SU-DHL-6 (cell line): Measurements from ENCODE around the gene DPEP2.

Source experiments
- H2AFZ ChIP-seq: fragments of 200-600 bp; sonication (generic); 2 replicates; pipeline ENCODE4 v1.6.1; 2014; ENCODE audit warnings: low read depth, mild to moderate bottlenecking, moderate library complexity, mixed read lengths, antibody characterized with exemption, low read length; ENCODE audit not compliant: severe bottlenecking
- H3F3A ChIP-seq: fragments of 200-600 bp; shearing (Covaris generic); 2 replicates; pipeline ENCODE4 v1.6.0; 2016; ENCODE audit warnings: antibody characterized with exemption, mild to moderate bottlenecking; ENCODE audit not compliant: insufficient read depth
- H3K27ac ChIP-seq: fragments of 200-600 bp; sonication (generic); 2 replicates; pipeline ENCODE4 v1.5.1; 2016; ENCODE audit warnings: low read depth, mild to moderate bottlenecking, low read length, moderate library complexity, mixed read lengths
- H3K27me3 ChIP-seq: fragments of 200-600 bp; sonication (generic), shearing (Covaris generic); 2 replicates; pipeline ENCODE4 v1.6.0; 2014; ENCODE audit warnings: mild to moderate bottlenecking, low read length
- H3K36me3 ChIP-seq: fragments of 200-600 bp; sonication (generic); 2 replicates; pipeline ENCODE4 v1.6.1; 2014; ENCODE audit warnings: mild to moderate bottlenecking, low read length, mixed read lengths
- H3K4me2 ChIP-seq: fragments of 300-600, 200-600 bp; shearing (Covaris generic), sonication (generic); 2 replicates; pipeline ENCODE4 v1.6.0; 2014; ENCODE audit warnings: low read length, low read depth, mild to moderate bottlenecking; ENCODE audit not compliant: poor library complexity, severe bottlenecking
- H3K4me3 ChIP-seq: fragments of 200-600 bp; sonication (generic); 2 replicates; pipeline ENCODE4 v1.5.1; 2014; ENCODE audit warnings: antibody characterized with exemption, low read length, mild to moderate bottlenecking, mixed read lengths; ENCODE audit not compliant: insufficient read depth, poor library complexity, severe bottlenecking
- H3K79me2 ChIP-seq: fragments of 200-600 bp; sonication (generic); 2 replicates; pipeline ENCODE4 v1.6.1; 2014; ENCODE audit warnings: mild to moderate bottlenecking, low read length, moderate library complexity; ENCODE audit not compliant: insufficient read depth
- H3K9ac ChIP-seq: fragments of 200-600 bp; sonication (generic); 2 replicates; pipeline ENCODE4 v1.7.0; 2014; ENCODE audit warnings: mild to moderate bottlenecking, low read length
- H3K9me2 ChIP-seq: fragments of 200-600 bp; sonication (generic); replicated peaks from 2 replicates; pipeline ENCODE4 v1.6.1; 2014; ENCODE audit warnings: low read length; ENCODE audit not compliant: insufficient read depth
- H3K9me3 ChIP-seq: fragments of 200-600 bp; sonication (generic); 2 replicates; pipeline ENCODE4 v1.6.1; 2014; ENCODE audit warnings: low read length, mixed read lengths; ENCODE audit not compliant: insufficient read depth
- H4K20me1 ChIP-seq: fragments of 200-600 bp; sonication (generic); 2 replicates; pipeline ENCODE4 v1.6.1; 2014; ENCODE audit warnings: low read depth, mild to moderate bottlenecking, antibody characterized with exemption, low read length, moderate library complexity, mixed read lengths
- CTCF ChIP-seq: fragments of 200-600 bp; sonication (generic); IDR thresholded peaks from one replicate; pipeline ENCODE4 v1.5.1; 2017; ENCODE audit warnings: antibody characterized with exemption, mild to moderate bottlenecking, low read length, moderate library complexity; ENCODE audit not compliant: insufficient read depth, poor library complexity, severe bottlenecking
- EZH2phosphoT487 ChIP-seq: fragments of 200-600 bp; sonication (generic), shearing (Covaris generic); conservative IDR thresholded peaks from 2 replicates; pipeline ENCODE4 v1.6.1; 2018; ENCODE audit warnings: mild to moderate bottlenecking, antibody characterized with exemption, low read length, moderate library complexity, mixed read lengths

The DPEP2 gene

GRCh38 chr16:67977469-67978227 is 21.6 kb downstream of the DPEP2 start:
- H3K79me2 ChIP-seq: no peaks in the 10 kb centered on the region
- no peaks in the 10 kb centered on the region for H3K9me3 ChIP-seq
- H3K4me2 ChIP-seq: no peak overlapping the region
- H3K36me3 ChIP-seq: no peaks in the 10 kb centered on the region
- TF ChIP-seq EZH2phosphoT487: no peak
- no peak for TF ChIP-seq CTCF
- no peaks in the 10 kb centered on the region for H3K27me3 ChIP-seq
- no peak overlapping the region for H3K27ac ChIP-seq
- no peak overlapping the region for H2AFZ ChIP-seq
- no peaks in the 10 kb centered on the region for H3K9me2 ChIP-seq
- no peaks in the 10 kb centered on the region for H3F3A ChIP-seq
- H3K9ac ChIP-seq: no peak overlapping the region
- no peak overlapping the region for H3K4me3 ChIP-seq
- no peaks in the 10 kb centered on the region for H4K20me1 ChIP-seq

- Histone ChIP-seq H3K4me2 (no peak overlapping the region), H3K27me3 (no peaks in the 10 kb centered on the region), H3K27ac (no peak overlapping the region), H2AFZ (no peak overlapping the region), H3K9ac (no peak overlapping the region), H3K4me3 (no peak overlapping the region), H4K20me1 (no peaks in the 10 kb centered on the region), H3K36me3 (no peaks in the 10 kb centered on the region), H3K9me3 (no peaks in the 10 kb centered on the region), H3K79me2 (no peaks in the 10 kb centered on the region), H3K9me2 (no peaks in the 10 kb centered on the region), H3F3A (no peaks in the 10 kb centered on the region)
- TF ChIP-seq EZH2phosphoT487: no peak
- no peak for TF ChIP-seq CTCF
These were observed 22.3 kb downstream of the DPEP2 start for GRCh38 chr16:67977005-67977404.

GRCh38 chr16:67976205-67976604 is 23.1 kb downstream of the DPEP2 start:
- Histone ChIP-seq H3K27ac (no peak overlapping the region), H3K9me3 (no peaks in the 10 kb centered on the region), H3K9ac (no peak overlapping the region), H3K79me2 (no peaks in the 10 kb centered on the region), H3K4me3 (no peak overlapping the region), H4K20me1 (no peaks in the 10 kb centered on the region), H3K4me2 (no peak overlapping the region), H2AFZ (no peak overlapping the region), H3K27me3 (no peaks in the 10 kb centered on the region), H3K36me3 (no peaks in the 10 kb centered on the region), H3F3A (no peaks in the 10 kb centered on the region), H3K9me2 (no peaks in the 10 kb centered on the region)
- TF ChIP-seq EZH2phosphoT487 (no peak), CTCF (no peak)
